Skin of body (tissue), 2 donors: ENCODE measurements around the gene AHDC1. TPM values are rescaled to one million over a fixed set of nuclear protein-coding genes. Genes with fewer than 3 reads are reported as not detected.
"Not testable (repeated sequence)": the region's sequence is repeated elsewhere in the genome, so short reads cannot be mapped to it uniquely, and the experiment has no call there.

Experiments used
- DNase-seq: peaks from one replicate; lab custom pipeline; 2025; lab: John Stamatoyannopoulos, UW
- total RNA-seq: library from RNA; depleted of rRNA; stranded (reverse); fragments of >200 nt; gene quantifications from one replicate; pipeline ENCODE4 v1.2.3, GENCODE V29; 2014

Gene AHDC1, protein sequence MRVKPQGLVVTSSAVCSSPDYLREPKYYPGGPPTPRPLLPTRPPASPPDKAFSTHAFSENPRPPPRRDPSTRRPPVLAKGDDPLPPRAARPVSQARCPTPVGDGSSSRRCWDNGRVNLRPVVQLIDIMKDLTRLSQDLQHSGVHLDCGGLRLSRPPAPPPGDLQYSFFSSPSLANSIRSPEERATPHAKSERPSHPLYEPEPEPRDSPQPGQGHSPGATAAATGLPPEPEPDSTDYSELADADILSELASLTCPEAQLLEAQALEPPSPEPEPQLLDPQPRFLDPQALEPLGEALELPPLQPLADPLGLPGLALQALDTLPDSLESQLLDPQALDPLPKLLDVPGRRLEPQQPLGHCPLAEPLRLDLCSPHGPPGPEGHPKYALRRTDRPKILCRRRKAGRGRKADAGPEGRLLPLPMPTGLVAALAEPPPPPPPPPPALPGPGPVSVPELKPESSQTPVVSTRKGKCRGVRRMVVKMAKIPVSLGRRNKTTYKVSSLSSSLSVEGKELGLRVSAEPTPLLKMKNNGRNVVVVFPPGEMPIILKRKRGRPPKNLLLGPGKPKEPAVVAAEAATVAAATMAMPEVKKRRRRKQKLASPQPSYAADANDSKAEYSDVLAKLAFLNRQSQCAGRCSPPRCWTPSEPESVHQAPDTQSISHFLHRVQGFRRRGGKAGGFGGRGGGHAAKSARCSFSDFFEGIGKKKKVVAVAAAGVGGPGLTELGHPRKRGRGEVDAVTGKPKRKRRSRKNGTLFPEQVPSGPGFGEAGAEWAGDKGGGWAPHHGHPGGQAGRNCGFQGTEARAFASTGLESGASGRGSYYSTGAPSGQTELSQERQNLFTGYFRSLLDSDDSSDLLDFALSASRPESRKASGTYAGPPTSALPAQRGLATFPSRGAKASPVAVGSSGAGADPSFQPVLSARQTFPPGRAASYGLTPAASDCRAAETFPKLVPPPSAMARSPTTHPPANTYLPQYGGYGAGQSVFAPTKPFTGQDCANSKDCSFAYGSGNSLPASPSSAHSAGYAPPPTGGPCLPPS (N-terminal part only)
- 19.4 TPM for total RNA-seq

DNA sequence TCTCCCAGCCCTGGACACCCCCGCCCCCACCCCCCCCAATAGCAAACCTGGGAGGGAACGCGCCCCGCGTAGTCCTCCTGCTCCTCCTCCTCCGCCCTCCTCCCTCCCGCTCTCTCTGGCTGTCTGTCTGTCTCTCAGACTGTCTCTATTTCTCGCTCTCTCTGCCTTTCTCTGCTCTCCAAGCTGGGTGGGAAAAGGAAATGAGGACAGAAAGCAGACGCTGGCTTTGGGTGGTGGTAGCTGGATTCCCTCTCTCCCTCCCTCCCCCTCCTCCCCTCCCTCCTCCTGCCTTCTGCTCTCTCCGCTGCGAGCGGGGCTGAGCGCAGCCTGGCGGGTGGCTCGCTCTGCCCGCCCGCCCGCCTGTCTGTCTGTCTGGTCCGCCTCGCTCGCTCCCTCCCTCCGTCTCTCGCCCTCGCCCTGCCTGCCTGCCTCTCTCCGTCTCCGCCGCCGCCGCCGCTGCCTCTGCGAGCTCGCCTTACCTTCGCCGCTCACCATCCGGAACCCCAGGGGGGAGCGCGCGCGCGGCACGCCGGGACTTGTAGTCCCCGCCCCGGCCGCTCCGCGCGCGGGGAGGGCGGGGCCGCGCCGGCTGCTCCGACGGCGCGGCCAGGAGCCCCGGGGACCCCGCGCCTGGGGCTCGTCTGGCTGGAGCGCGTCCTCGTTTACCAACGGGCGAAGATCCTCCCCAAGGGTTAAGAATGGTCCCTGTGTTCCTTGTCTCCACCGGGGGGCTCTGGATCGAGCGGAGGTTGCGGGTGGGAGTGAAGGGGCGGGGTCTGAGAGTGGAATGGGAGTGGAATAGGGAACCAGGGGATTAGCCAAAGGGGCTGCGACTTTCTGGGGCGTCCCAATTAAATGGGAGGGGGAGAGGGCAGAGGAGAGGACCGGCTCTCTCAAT, at the start of gene AHDC1:
Gene AHDC1, minus strand, starts transcription at position 464 of the 898 bp plus-strand sequence. CDS start 52,029 bp downstream, outside the sequence.
- peak; percentile 87 for DNase-seq

DNA sequence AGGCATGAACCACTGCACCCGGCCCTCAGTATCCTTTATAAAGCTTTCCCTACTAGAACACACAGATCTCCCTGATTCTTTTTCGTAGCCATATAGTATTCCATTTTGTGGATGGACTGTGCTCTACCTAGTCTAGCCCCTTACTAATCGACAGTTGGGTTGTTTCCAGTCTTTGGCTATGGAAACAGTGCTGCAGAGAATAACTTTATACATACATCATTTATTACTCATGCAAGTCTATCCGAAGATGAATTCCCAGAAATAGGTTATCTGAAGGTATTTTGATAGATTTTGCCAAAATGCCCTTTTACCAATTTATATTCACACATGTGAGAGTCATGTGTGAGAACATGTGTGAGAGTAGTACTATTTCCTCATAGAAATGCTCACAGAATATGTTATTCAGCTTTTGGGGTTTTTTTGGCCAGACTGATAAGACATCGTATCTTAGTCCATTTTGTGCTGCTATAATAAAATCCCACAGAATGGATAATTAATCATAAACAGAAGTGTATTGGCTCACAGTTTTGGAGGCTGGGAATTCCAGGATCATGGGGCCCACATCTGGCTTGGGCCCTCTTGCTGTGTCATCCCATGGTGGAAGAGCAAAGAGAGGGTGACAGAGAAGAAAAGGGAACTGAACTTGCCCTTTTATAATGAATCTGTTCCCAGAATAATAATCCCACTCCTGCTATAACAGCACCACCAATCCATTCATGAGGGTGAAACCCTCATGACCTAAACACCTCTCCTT, 48.3 kb upstream of the AHDC1 start:
- peak; percentile 36 for DNase-seq

DNA sequence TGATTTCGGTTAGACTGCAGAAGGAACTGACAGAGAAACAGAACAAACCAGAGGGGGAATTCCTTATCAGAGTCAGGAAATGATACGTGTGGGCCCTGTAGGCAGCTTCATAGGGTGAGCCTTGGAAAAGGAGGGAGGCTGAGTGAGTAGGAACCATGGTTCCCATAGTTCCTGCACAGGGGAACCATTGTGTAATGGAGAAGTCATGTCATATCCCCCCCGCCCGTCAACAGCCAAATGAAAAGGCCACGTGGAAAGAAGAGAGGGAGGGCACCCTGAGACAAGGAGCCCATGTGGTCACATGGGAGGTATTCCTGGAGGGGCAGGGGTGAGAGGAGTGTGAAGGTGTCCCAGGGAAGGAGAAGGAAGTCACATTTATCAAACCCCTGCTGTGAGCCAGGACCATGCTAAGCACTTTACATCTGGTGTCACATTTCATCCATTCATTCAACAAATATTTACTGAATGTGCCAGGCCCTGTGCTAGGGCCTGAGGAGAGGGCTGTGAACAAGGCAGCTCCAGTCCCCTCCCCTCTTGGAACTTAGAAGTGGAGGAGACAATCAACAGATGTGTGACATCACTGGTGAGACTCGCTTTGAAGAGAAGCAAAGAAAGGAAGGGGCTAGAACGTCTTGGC, 46.7 kb upstream of the AHDC1 start:
- DNase-seq, result peak; percentile 91

DNA sequence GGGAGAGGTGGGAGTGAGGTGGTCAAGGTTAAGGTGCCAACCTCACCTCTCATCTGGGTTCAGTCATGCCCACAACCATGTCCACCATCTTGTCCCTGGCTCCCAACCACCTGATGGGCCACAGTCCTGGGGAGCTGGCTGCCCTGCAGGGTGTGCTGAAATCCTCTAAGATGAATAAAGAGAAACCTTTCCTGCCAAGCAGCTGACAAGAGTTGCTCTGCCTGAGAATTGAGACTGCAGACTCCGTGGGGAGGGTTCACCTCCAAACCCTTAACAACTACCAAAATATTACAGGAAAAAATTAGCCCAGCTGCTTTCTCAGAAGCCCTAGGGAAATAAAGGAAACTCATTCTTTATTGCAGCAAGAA, 46.2 kb upstream of the AHDC1 start:
- DNase-seq, result no peak

DNA sequence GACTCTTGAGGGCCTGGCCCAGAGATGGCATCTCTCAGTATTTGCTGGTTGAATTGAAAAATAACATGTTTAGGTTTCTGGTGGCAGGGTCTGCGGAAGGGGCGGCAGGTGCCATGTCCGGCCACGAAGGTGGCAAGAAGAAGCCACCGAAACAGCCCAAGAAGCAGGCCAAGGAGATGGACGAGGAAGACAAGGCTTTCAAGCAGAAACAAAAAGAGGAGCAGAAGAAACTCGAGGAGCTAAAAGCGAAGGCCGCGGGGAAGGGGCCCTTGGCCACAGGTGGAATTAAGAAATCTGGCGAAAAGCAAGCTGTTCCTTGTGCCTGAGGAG, 45.3 kb upstream of the AHDC1 start:
- DNase-seq, result no peak

DNA sequence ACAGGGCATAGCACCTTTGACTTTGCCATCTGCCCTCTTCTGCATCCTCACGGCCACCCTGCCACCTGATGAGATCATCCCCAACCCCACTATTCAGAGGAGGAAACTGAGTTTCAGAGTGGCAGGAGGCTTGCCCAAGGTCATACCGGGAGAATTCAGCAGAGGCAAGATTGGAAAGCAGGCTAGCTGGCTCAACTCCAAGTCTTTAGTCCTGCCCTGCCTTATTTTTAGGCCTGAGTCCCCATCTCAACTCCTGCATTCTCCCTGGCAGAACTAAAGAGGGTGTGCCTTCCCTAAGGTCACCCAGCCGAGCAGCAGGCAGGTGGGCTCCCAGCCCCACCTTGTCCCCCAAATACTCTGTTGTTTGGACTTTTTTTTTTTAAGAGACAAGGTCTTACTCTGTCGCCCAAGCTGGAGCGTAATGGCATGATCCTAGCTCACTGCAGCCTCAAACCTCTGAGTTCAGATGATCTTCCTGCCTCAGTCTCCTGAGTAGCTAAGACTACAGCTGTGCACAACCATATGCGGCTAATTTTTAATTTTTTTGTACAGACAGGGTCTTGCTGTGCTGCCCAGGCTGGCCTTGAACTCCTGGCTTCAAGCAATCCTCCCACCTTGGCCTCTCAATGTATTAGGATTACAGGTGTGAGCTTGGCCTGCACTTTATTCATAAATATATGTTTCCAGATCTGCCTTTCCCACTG, 44.8 kb upstream of the AHDC1 start:
- DNase-seq, result no peak

DNA sequence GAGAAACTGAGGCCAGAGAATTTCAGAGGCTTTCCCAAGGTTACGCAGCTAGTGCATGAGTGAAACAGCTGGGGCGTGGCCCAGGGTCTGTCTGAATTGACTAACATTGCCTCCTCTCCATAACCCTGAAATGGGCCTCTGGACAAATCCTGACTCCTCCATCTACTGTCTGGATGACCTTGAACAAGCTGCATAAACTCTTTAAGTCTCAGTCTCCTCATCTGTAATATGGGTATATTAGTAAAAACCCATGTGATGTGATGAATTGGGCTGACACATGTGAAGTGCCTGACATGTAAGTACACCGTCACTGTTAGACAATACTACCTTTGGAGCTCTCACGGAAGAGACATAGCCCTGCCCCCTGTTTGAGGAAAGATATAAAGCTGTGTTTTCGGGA, 43.4 kb upstream of the AHDC1 start:
- DNase-seq, result no peak

DNA sequence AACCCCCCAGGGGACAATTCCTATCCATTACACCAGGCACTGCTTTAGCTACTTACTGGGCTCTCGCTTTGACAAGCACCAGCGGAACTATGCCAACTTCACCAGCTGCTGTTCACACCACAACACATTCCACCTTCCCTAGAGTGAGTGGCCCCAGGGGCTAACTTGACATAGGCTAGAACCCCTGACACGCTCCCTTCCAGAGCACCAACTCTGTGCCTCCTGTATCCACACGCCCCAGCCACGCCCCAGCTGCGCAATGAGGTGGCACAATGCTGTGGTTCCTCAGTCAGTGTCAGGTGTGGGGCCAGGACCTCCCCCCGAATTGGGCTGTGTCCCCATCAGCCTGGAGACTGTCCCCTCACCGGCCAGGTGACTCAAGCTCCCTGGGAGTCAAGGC, 42.7 kb upstream of the AHDC1 start:
- DNase-seq, result no peak

DNA sequence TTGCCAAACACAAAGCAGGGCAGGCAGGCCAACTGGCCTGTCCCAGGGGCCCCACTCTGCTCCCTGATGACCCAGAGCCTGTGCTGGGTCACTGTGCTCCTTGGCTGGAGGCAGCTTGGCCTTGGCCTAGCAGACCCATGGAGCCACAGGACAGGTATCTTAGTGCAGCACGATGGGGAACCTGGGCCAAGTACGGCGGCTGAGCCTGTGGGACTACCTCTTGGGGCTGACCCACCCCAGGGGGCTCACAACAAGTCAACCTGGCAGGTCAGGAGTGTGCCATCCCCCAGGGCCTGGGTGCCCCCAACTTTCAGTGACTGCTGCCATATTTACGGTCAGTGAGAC, 41.1 kb upstream of the AHDC1 start:
- DNase-seq, result no peak

DNA sequence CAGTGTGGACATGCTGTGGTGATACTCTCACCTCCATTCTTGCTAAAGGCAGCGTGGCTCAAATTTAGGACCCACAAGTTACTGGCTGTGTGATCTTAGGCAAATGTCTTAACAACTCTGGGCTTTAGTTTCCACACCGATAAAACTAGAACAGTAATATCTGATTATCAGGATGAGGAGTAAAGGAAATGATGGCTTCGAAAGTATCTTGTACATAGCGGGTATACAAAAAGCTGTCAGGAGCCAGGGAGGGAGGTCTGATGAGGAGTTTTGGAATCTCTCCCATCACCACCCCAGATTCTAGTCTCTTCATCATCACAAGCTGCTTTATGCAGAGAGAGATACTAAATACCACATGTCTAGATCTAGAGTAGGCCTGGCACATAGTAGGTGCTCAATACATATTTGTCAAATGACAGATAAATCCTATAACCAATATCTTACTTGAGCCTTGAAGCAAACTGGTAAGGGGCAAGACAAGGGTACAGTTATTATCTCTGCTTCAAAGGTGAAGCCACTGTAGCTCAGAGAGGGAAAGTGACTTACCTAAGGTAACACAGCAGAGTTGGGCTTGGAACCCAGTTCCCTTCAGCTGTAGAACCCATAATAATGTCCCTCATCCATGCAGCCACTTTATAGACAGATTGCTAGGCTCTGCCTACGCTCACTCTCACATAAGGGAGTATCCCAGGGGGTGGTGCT, 40.6 kb upstream of the AHDC1 start:
- DNase-seq, result no peak

DNA sequence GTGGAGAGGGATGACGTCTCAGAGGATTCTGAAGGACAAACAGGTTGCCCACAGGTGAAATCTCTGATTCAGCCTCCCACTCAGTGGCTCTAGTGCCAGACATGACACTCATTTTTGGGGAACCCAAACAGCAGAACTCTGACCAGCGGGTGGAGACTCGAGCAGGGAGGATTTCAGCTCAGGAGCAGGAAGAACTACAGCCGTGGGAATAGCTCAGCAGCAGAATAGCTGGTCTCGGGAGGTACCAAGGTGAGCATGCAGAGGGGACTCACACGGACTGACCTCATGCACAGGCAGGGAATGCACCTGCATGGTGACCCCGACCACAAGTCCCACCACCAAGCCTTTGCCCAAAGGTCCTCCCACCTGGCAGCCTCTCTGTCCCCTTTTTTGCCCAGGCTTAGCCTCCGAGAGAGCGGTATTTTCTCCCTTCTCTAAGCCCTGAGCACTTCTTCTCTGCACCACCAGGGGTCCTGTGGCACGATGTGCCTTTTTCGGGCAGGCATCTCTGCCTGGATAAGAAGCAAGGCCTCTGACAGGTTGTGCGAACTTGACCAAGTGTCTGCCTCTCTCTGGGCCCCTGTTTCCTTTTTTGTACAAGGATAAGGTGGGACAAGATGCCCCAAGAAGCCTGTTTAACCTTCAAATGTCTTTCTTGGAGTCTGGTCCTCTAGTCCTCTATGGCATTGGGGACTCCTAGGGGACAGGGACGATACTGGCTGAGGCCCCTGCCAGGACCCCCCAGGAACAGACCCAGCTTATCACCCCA, 39.8 kb upstream of the AHDC1 start:
- peak; percentile 14 for DNase-seq

DNA sequence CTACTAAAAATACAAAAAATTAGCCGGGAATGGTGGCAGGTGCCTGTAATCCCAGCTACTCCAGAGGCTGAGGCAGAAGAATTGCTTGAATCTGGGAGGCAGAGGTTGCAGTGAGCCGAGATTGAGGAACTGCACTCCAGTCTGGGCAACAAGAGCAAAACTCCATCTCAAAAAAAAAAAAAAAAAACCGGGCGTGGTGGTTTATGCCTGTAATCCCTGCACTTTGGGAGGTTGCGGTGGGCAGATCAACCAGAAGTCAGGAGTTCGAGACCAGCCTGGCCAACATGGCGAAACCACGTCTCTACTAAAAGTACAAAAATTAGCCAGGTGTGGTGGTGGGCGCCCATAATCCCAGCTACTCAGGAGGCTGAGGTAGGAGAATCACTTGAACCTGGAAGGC, 36.6 kb upstream of the AHDC1 start:
- DNase-seq, result not testable (repeated sequence)

DNA sequence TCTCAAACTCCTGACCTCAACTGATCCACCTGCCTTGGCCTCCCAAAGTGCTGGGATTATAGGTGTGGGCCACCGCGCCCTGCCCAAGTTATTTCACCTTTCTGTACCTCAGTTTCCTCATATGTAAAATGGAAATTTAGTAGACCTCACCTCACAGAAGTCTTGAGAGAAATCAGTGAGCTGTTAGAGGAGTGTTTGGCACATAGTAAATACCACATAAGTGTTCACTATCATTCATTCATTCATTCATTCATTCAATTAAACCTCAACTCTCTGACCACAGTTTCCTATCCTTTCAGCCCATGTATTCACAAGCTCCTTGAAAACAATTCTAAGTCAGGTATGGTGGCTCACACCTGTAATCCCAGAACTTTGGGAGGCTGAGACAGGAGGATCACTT, 34.9 kb upstream of the AHDC1 start:
- DNase-seq, result no peak

DNA sequence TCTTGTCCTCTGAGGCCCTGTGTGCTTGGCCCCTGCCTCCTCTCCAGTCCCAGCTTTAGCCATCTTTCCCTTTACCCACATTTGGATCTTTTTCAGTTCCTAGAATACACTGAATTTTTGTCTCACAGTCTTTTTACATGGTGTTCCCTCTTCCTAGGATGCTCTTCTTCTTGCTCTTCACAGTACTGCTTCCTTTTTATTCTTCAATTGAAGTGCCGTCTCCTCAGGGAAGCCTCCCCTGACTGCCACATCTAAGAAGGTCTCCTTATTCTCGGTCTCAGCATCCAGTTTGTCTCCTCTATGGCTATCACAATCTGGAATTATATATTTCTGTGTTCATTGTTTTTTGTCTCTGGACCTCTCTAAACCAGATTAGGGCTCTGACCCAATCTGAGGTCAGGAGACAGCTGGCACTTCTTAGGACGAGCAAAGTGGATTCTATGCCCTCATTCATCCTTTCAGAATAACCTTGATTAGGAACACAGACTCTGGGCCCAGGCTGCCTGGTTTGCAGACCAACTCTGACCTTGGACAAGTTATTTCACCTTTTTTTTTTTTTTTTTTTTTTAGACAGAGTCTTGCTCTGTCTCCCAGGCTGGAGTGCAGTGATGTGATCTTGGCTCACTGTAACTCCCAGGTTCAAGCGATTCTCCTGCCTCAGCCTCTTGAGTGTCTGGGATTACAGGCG, 34.2 kb upstream of the AHDC1 start:
- DNase-seq, result no peak

DNA sequence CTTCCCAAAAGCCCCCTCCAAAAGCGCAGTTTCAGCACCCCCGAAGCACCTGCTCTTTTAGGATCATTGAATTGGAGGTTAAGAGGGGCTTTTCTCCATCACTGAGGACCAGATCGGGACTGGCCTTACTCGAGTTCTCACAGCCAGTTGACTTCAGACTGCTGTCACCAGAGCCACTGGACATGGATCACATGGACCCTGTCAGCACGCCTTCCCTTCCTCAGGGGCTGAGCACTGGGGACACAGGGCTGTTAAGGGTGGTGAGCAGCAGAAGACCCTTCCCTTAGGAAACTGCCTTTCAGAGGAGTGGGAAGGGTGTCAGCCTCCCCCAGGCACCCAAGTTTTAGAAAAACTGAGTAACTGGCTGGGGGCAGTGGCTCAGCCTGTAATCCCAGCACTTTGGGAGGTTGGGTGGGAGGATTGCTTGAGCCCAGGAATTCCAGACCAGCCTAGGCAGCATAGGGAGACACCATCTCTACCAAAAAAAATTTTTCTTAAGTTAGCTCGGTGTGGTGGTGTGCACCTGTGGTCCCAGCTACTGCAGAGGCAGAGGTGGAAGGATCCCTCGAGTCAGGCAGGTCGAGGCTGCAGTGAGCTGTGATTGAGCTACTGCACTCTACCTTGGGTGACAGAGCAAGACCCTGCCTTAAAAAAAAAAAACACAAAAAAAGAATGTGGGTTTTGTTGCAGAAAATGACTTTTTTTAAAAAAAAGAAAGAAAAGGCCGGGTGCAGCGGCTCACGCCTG, 31.6 kb upstream of the AHDC1 start:
- no peak for DNase-seq

DNA sequence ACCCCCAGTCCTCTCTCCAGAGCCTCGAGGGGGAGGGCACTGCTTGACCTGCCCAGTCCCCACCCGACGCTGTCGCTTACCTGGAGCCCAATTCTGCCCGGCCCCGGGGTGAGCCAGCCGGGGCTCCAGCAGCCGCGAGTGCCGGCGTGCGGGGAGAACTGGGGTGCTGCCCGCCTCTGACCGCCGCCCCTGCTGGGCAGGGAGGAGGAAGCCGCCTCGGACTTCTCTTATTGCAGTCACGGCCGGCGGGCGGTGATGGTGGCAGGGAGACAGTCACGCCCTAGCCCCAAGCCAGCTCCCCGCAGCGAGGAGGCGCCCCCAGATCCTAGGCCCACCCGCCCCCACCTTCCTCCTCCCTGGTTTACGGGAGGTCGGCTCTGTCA, 31.0 kb upstream of the AHDC1 start, which contains the start of gene FGR:
Gene FGR, minus strand, starts transcription at position 201 of the 383 bp plus-strand sequence. CDS start 11,269 bp downstream, outside the sequence.
- DNase-seq, result no peak
